ENCODE measurements around the gene FRMD5.

FRMD5 gene

GRCh38 chr15:43919540-43920253 is 275.4 kb downstream of the FRMD5 start:
- no peak for DNase-seq

GRCh38 chr15:43918717-43919116 is 276.4 kb downstream of the FRMD5 start:
- DNase-seq: no peak

GRCh38 chr15:43916326-43916660 is 278.8 kb downstream of the FRMD5 start:
- DNase-seq: no peak

- DNase-seq: no peak
These were observed 279.3 kb downstream of the FRMD5 start for GRCh38 chr15:43915631-43916325.

- no peak for DNase-seq
These were observed 281.1 kb downstream of the FRMD5 start for GRCh38 chr15:43913941-43914340.

GRCh38 chr15:43913026-43913780 is 281.9 kb downstream of the FRMD5 start:
- DNase-seq: no peak

GRCh38 chr15:43912208-43912607 is 282.9 kb downstream of the FRMD5 start:
- no peak for DNase-seq

GRCh38 chr15:43911235-43911781 is 283.8 kb downstream of the FRMD5 start:
- no peak for DNase-seq

GRCh38 chr15:43908516-43909050 is 286.5 kb downstream of the FRMD5 start:
- DNase-seq: no peak

- DNase-seq: no peak
These were observed 289.3 kb downstream of the FRMD5 start for GRCh38 chr15:43905755-43906154.

- peak; percentile 43 to 75 (median 53) for DNase-seq
These were observed 291.2 kb downstream of the FRMD5 start for GRCh38 chr15:43903864-43904290.

GRCh38 chr15:43901495-43901894 is 293.6 kb downstream of the FRMD5 start:
- DNase-seq: no peak

- DNase-seq: no peak
These were observed 294.1 kb downstream of the FRMD5 start for GRCh38 chr15:43900996-43901395.

- DNase-seq: no peak
These were observed 295.1 kb downstream of the FRMD5 start for GRCh38 chr15:43899928-43900327.

- DNase-seq: no peak
These were observed 296.2 kb downstream of the FRMD5 start for GRCh38 chr15:43898891-43899290.

GRCh38 chr15:43896543-43896942 is 298.5 kb downstream of the FRMD5 start:
- DNase-seq: no peak

- no peak for DNase-seq
These were observed 299.5 kb downstream of the FRMD5 start for GRCh38 chr15:43895586-43895985.

- DNase-seq: no peak
These were observed 301.1 kb downstream of the FRMD5 start for GRCh38 chr15:43893956-43894355.

GRCh38 chr15:43889042-43889441 is 306.0 kb downstream of the FRMD5 start:
- no peak for DNase-seq

- DNase-seq: no peak
These were observed 307.2 kb downstream of the FRMD5 start for GRCh38 chr15:43887901-43888300.

- no peak for DNase-seq
These were observed 308.5 kb downstream of the FRMD5 start for GRCh38 chr15:43886558-43886957.

- DNase-seq: no peak
These were observed 311.5 kb downstream of the FRMD5 start for GRCh38 chr15:43883571-43883970.

GRCh38 chr15:43881944-43882343 is 313.1 kb downstream of the FRMD5 start:
- no peak for DNase-seq
